ENCODE data around the gene ADGRF1. TPM values are rescaled to one million over a fixed set of nuclear protein-coding genes. Genes with fewer than 3 reads are reported as not detected.
"Not testable (repeated sequence)": the region's sequence is repeated elsewhere in the genome, so short reads cannot be mapped to it uniquely, and the experiment has no call there.

The ADGRF1 gene
- total RNA-seq (not detected), polyA plus RNA-seq (not detected)

DNA sequence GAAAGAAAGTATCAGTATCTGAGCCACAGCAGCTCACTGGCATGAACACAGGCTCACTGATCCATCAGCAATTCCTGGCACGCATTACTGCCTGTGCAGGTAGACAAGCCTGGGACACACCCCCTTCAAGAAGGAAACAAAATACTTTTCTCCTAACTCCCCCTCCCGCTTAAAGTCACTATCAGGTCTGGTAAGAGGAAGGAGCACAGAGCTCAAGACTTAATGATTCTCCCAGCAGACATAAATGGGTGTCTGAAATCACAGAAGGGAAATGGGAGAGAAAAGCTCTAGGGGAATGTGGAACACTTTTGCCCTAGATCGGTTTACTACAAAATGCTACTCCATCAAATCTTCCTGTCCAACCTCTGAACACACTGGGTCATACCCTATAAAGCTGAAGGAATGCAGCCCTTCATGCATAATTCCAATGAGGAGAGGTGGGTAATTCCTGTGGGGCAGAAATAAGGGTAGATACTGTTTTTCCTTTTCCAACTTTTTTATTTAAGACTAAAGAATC, at the start of gene ADGRF1:
ADGRF1 (minus strand) TSS at position 58 of the 517 bp plus-strand sequence. CDS start 13,271 bp downstream, outside the sequence.
- H3K4me1 ChIP-seq (ENCODE audit: control insufficient read depth, insufficient read depth, low read length, poor library complexity, severe bottlenecking), result no peaks in the 10 kb centered on the region
- H3K27me3 ChIP-seq (ENCODE audit: control insufficient read depth, insufficient read depth, low read length), result no peaks in the 10 kb centered on the region
- Mint-ChIP-seq H3K4me3 (no peak within 1 kb of the TSS), H3K27ac (no peak within 1 kb of the TSS), H3K4me1 (no peaks in the 10 kb centered on the region), H3K36me3 (no peaks in the 10 kb centered on the region), H3K27me3 (peaks cover 11% of the 10 kb centered on the region), H3K9me3 (no peaks in the 10 kb centered on the region)
- H3K36me3 ChIP-seq (ENCODE audit: control insufficient read depth, insufficient read depth, low read length), result no peaks in the 10 kb centered on the region
- no peak for ATAC-seq (ENCODE audit: low read depth in 2 of 2)
- H3K9me3 ChIP-seq (ENCODE audit: control insufficient read depth in 2 of 2, low read length in 2 of 2), result no peaks in the 10 kb centered on the region
- no peak within 1 kb of the TSS for H3K27ac ChIP-seq (ENCODE audit: insufficient read depth, low read length, poor library complexity, severe bottlenecking)
- DNase-seq, result no peak
- H3K4me3 ChIP-seq (ENCODE audit: low read depth, low read length), result no peak within 1 kb of the TSS

DNA sequence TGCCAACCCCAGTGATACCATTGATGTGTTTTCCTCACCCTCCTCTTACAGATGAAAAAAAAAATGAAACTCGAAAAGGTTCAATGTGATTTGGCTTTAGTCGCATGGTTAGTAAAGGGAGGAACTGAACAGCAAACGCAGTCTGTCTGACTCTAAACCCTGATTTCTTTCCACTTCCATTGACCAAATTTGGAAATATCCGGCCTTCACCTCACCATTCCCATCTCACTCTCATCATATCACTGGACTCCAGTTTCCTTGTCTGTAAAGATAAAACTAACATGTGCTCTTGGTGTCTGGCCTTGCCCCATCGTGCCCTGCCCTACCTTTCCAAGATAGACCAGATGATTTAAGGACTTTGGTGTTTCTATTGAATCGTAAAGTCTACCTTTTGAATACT, 48.7 kb upstream of the ADGRF1 start:
- H3K27me3 Mint-ChIP-seq, result peaks cover 4% of the 10 kb centered on the region
- H3K27ac Mint-ChIP-seq, result no peak overlapping the region
- Histone ChIP-seq H3K4me3 (ENCODE audit: low read depth, low read length) (no peak overlapping the region), H3K27ac (ENCODE audit: insufficient read depth, low read length, poor library complexity, severe bottlenecking) (no peak overlapping the region), H3K27me3 (ENCODE audit: control insufficient read depth, insufficient read depth, low read length) (no peaks in the 10 kb centered on the region), H3K4me1 (ENCODE audit: control insufficient read depth, insufficient read depth, low read length, poor library complexity, severe bottlenecking) (no peaks in the 10 kb centered on the region), H3K9me3 (ENCODE audit: control insufficient read depth in 2 of 2, low read length in 2 of 2) (no peaks in the 10 kb centered on the region), H3K36me3 (ENCODE audit: control insufficient read depth, insufficient read depth, low read length) (no peaks in the 10 kb centered on the region)
- ATAC-seq (ENCODE audit: low read depth in 2 of 2) (no peak), DNase-seq (no peak)
- peaks cover 0 to 2% (median 0%) of the 10 kb centered on the region in 7 donors for H3K9me3 Mint-ChIP-seq
- no peak overlapping the region for H3K4me3 Mint-ChIP-seq
- no peaks in the 10 kb centered on the region for H3K36me3 Mint-ChIP-seq
- no peaks in the 10 kb centered on the region for H3K4me1 Mint-ChIP-seq

DNA sequence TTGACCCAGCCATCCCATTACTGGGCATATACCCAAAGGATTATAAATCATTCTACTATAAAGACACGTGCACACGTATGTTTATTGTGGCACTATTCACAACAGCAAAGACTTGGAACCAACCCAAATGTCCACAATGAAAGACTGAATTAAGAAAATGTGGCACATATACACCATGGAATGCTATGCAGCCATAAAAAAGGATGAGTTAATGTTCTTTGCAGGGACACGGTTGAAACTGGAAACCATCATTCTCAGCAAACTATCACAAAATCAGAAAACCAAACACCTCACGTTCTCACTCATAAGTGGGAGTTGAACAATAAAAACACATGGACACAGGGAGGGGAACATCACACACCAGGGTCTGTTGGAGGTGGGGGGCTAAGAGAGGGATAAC, 47.3 kb upstream of the ADGRF1 start:
- ATAC-seq (ENCODE audit: low read depth in 2 of 2); H3K4me1 ChIP-seq (ENCODE audit: control insufficient read depth, insufficient read depth, low read length, poor library complexity, severe bottlenecking); H3K4me3 ChIP-seq (ENCODE audit: low read depth, low read length); H3K27me3 Mint-ChIP-seq; H3K36me3 Mint-ChIP-seq; H3K9me3 ChIP-seq (ENCODE audit: control insufficient read depth in 2 of 2, low read length in 2 of 2); H3K27ac ChIP-seq (ENCODE audit: insufficient read depth, low read length, poor library complexity, severe bottlenecking); H3K4me1 Mint-ChIP-seq; DNase-seq; H3K9me3 Mint-ChIP-seq; H3K27me3 ChIP-seq (ENCODE audit: control insufficient read depth, insufficient read depth, low read length); H3K4me3 Mint-ChIP-seq; H3K36me3 ChIP-seq (ENCODE audit: control insufficient read depth, insufficient read depth, low read length); H3K27ac Mint-ChIP-seq: not testable (repeated sequence)

DNA sequence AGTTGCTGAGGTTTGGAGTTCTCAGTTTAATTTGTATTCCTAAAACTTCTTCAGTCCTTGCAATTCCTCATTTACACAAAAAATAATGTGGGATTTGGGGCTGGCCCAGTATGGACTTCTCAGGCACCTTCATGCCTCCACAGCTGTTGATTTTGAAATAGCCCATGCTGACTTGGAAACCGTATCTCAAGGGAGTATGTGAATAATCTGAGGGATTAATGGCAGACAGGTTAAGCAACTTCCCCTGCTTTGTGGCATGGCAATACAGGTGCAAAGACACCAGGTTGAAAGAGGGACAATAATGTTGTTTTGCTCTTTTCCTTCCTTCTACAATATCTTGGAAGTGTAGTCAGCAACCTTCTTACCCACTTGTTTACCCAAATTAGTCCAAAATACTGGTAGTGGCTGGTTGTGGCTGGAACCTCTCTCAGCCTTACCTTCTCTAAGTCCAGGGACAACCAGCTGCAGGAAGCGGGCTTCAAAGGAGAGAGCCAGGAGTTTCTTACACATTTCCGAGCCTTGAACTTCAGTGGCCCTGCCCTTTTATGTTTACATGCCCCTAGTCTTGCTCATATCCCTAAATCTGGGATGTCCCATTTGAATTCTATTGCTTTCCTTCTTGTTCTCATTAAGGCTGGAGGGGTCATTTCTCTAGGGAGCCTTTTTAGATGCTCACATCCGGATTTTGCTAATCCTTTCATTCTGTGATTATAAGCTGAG, 44.1 kb upstream of the ADGRF1 start:
- Mint-ChIP-seq H3K36me3 (no peaks in the 10 kb centered on the region), H3K27ac (no peak overlapping the region), H3K9me3 (peaks cover 0 to 3% (median 0%) of the 10 kb centered on the region in 7 donors), H3K4me1 (no peaks in the 10 kb centered on the region), H3K27me3 (peaks cover 4% of the 10 kb centered on the region), H3K4me3 (no peak overlapping the region)
- H3K36me3 ChIP-seq (ENCODE audit: control insufficient read depth, insufficient read depth, low read length), result no peaks in the 10 kb centered on the region
- H3K4me1 ChIP-seq (ENCODE audit: control insufficient read depth, insufficient read depth, low read length, poor library complexity, severe bottlenecking), result no peaks in the 10 kb centered on the region
- H3K9me3 ChIP-seq (ENCODE audit: control insufficient read depth in 2 of 2, low read length in 2 of 2), result no peaks in the 10 kb centered on the region
- no peak for DNase-seq
- H3K4me3 ChIP-seq (ENCODE audit: low read depth, low read length), result no peak overlapping the region
- no peak for ATAC-seq (ENCODE audit: low read depth in 2 of 2)
- no peaks in the 10 kb centered on the region for H3K27me3 ChIP-seq (ENCODE audit: control insufficient read depth, insufficient read depth, low read length)
- H3K27ac ChIP-seq (ENCODE audit: insufficient read depth, low read length, poor library complexity, severe bottlenecking), result no peak overlapping the region

DNA sequence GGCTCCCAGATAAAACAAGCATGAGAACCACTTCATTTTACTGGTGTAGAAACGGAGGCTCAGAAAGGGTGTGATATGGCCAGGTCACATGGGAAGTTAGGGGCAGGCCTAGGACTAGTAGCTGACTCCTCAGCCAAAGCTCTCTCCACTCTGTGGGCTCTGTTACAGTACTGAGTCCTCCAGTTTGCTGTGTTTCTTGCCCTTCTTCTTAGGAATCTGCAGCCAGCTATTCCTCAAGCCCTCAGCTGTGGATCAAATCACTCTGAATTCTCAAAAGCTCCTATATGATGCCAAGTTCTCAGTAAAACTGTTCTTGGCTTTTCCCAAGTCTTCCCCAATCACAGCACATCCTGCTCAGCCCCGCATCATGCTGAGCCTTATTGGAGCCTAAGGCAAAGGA, 42.5 kb upstream of the ADGRF1 start:
- no peaks in the 10 kb centered on the region for H3K36me3 Mint-ChIP-seq
- ATAC-seq (ENCODE audit: low read depth in 2 of 2), result no peak
- peaks cover 0 to 3% (median 0%) of the 10 kb centered on the region in 7 donors for H3K9me3 Mint-ChIP-seq
- H3K4me3 Mint-ChIP-seq, result no peak overlapping the region
- peaks cover 7% of the 10 kb centered on the region for H3K27me3 Mint-ChIP-seq
- H3K9me3 ChIP-seq (ENCODE audit: control insufficient read depth in 2 of 2, low read length in 2 of 2), result no peaks in the 10 kb centered on the region
- no peaks in the 10 kb centered on the region for H3K27me3 ChIP-seq (ENCODE audit: control insufficient read depth, insufficient read depth, low read length)
- no peak overlapping the region for H3K27ac ChIP-seq (ENCODE audit: insufficient read depth, low read length, poor library complexity, severe bottlenecking)
- H3K4me1 Mint-ChIP-seq, result no peaks in the 10 kb centered on the region
- H3K4me3 ChIP-seq (ENCODE audit: low read depth, low read length), result no peak overlapping the region
- DNase-seq, result no peak
- H3K4me1 ChIP-seq (ENCODE audit: control insufficient read depth, insufficient read depth, low read length, poor library complexity, severe bottlenecking), result no peaks in the 10 kb centered on the region
- no peak overlapping the region for H3K27ac Mint-ChIP-seq
- no peaks in the 10 kb centered on the region for H3K36me3 ChIP-seq (ENCODE audit: control insufficient read depth, insufficient read depth, low read length)

DNA sequence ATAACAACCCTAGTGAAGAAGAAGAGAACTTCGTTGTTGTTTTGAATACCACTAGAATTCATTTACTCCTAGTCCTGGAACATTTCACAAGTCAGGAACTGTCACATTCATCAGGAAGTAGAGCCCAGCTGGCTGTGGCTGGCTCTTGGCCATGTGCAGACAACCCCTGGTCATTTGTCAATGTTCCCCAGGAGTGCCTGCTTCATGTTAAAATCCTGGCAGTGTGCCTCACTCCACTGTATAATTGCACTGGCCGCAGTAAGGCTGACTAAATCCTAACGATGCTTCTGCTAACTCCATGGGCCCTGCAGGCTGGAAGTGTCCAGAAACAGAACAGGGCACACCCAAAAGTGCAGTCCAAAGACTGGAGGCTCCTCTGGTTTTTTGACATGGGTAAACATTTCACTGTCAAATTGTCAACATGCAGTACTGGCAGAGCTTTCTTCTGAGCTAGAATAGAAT, 41.5 kb upstream of the ADGRF1 start:
- no peaks in the 10 kb centered on the region for H3K4me1 ChIP-seq (ENCODE audit: control insufficient read depth, insufficient read depth, low read length, poor library complexity, severe bottlenecking)
- peaks cover 7% of the 10 kb centered on the region for H3K27me3 Mint-ChIP-seq
- H3K27me3 ChIP-seq (ENCODE audit: control insufficient read depth, insufficient read depth, low read length), result no peaks in the 10 kb centered on the region
- no peak overlapping the region for H3K4me3 ChIP-seq (ENCODE audit: low read depth, low read length)
- no peak for ATAC-seq (ENCODE audit: low read depth in 2 of 2)
- no peak for DNase-seq
- no peaks in the 10 kb centered on the region for H3K36me3 Mint-ChIP-seq
- H3K4me3 Mint-ChIP-seq, result no peak overlapping the region
- H3K9me3 ChIP-seq (ENCODE audit: control insufficient read depth in 2 of 2, low read length in 2 of 2), result no peaks in the 10 kb centered on the region
- no peak overlapping the region for H3K27ac ChIP-seq (ENCODE audit: insufficient read depth, low read length, poor library complexity, severe bottlenecking)
- H3K27ac Mint-ChIP-seq, result no peak overlapping the region
- no peaks in the 10 kb centered on the region for H3K4me1 Mint-ChIP-seq
- no peaks in the 10 kb centered on the region for H3K36me3 ChIP-seq (ENCODE audit: control insufficient read depth, insufficient read depth, low read length)
- H3K9me3 Mint-ChIP-seq, result peaks cover 0 to 3% (median 0%) of the 10 kb centered on the region in 7 donors

DNA sequence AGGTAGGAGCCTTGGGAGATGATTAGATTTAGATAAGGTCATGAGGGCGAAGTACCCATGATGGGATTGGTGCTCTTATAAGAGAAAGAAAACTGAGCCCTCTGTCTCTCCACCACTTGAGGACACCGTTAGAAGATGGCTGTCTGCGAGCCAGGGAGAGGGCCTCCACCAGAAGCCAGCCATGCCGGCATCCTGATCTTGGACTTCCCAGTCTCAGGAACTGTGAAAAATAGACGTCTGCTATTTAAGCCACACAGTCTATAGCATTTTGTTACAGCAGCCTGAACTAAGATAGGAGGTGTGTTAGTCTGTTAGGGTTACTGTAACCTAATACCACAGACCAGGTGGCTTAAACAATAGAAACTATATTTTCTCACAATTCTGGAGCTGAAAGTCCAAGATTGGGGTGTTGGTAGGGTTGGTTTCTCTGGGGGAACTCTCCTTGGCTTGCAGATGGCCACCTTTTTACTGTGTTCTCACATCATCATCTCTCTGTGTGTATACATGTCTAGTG, 38.0 kb upstream of the ADGRF1 start:
- DNase-seq, result no peak
- no peak overlapping the region for H3K27ac ChIP-seq (ENCODE audit: insufficient read depth, low read length, poor library complexity, severe bottlenecking)
- H3K4me1 ChIP-seq (ENCODE audit: control insufficient read depth, insufficient read depth, low read length, poor library complexity, severe bottlenecking), result no peaks in the 10 kb centered on the region
- H3K36me3 ChIP-seq (ENCODE audit: control insufficient read depth, insufficient read depth, low read length), result no peaks in the 10 kb centered on the region
- H3K9me3 ChIP-seq (ENCODE audit: control insufficient read depth in 2 of 2, low read length in 2 of 2), result no peaks in the 10 kb centered on the region
- Mint-ChIP-seq H3K27me3 (peaks cover 7% of the 10 kb centered on the region), H3K4me1 (no peaks in the 10 kb centered on the region), H3K27ac (no peak overlapping the region), H3K4me3 (no peak overlapping the region), H3K36me3 (no peaks in the 10 kb centered on the region), H3K9me3 (peaks cover 0 to 2% (median 0%) of the 10 kb centered on the region in 7 donors)
- no peaks in the 10 kb centered on the region for H3K27me3 ChIP-seq (ENCODE audit: control insufficient read depth, insufficient read depth, low read length)
- no peak for ATAC-seq (ENCODE audit: low read depth in 2 of 2)
- H3K4me3 ChIP-seq (ENCODE audit: low read depth, low read length), result no peak overlapping the region

DNA sequence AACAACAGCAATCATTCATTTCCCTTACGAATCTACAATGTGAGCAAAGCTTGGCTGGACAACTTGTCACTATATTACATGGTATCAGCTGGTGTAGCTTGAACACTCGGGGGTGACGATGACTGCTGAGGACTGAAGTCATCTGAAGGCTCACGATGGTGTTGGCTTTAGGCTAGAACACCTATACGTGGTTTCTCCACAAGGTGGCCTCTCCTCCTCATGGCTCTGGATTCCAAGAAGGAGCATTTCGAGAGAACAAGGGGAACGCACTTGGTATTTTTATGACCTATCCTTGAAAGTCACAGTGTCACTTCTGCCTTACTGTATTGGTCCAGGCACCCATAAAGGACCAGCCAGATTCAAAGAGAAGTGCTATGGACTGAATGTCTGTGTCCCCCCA, 37.5 kb upstream of the ADGRF1 start:
- no peak overlapping the region for H3K27ac ChIP-seq (ENCODE audit: insufficient read depth, low read length, poor library complexity, severe bottlenecking)
- H3K27me3 Mint-ChIP-seq, result peaks cover 4% of the 10 kb centered on the region
- peaks cover 0 to 2% (median 0%) of the 10 kb centered on the region in 7 donors for H3K9me3 Mint-ChIP-seq
- no peaks in the 10 kb centered on the region for H3K4me1 ChIP-seq (ENCODE audit: control insufficient read depth, insufficient read depth, low read length, poor library complexity, severe bottlenecking)
- H3K36me3 Mint-ChIP-seq, result no peaks in the 10 kb centered on the region
- no peak overlapping the region for H3K27ac Mint-ChIP-seq
- H3K36me3 ChIP-seq (ENCODE audit: control insufficient read depth, insufficient read depth, low read length), result no peaks in the 10 kb centered on the region
- H3K27me3 ChIP-seq (ENCODE audit: control insufficient read depth, insufficient read depth, low read length), result no peaks in the 10 kb centered on the region
- DNase-seq (no peak), ATAC-seq (ENCODE audit: low read depth in 2 of 2) (no peak)
- H3K9me3 ChIP-seq (ENCODE audit: control insufficient read depth in 2 of 2, low read length in 2 of 2), result no peaks in the 10 kb centered on the region
- H3K4me3 ChIP-seq (ENCODE audit: low read depth, low read length), result no peak overlapping the region
- H3K4me1 Mint-ChIP-seq, result no peaks in the 10 kb centered on the region
- H3K4me3 Mint-ChIP-seq, result no peak overlapping the region

All from CD4-positive, CD25-positive, alpha-beta regulatory T cell (primary cell).